Gastroesophageal sphincter (tissue), 3 donors: ENCODE results near the gene WSCD2.

ENCODE experiments used
- CTCF ChIP-seq, 4 experiments: fragments of 200-600 bp in 2 of 4; fragments of 450-650 bp in 2 of 4; sonication (generic) in 1 of 4; IDR thresholded peaks; one replicate each; pipeline ENCODE4 v1.5.1; 2017 to 2019; ENCODE audit warnings: antibody characterized with exemption in 4 of 4, mild to moderate bottlenecking in 2 of 4, moderate library complexity in 2 of 4
- EP300 ChIP-seq: sonication (generic); formaldehyde crosslinking; IDR thresholded peaks from one replicate; pipeline ENCODE4 v1.6.1; 2017; ENCODE audit warnings: antibody characterized with exemption, mild to moderate bottlenecking
- POLR2A ChIP-seq, 2 donors: fragments of 450-650 bp; IDR thresholded peaks; one replicate each; pipeline ENCODE4 v1.6.1; 2017; ENCODE audit warnings: antibody characterized with exemption in 2 of 2, mild to moderate bottlenecking in 2 of 2, moderate library complexity in 1 of 2
- POLR2AphosphoS5 ChIP-seq: sonication (generic); formaldehyde crosslinking; IDR thresholded peaks from one replicate; pipeline ENCODE4 v1.6.1; 2017; ENCODE audit warnings: antibody characterized with exemption

GRCh38 chr12:108241986-108242703 is 113.1 kb downstream of the WSCD2 start:
- TF ChIP-seq POLR2AphosphoS5 (no peak), CTCF (IDR thresholded peaks at IDR 0.05) (no peak), POLR2A (IDR thresholded peaks at IDR 0.05) (no peak), EP300 (no peak)
